Left lung (tissue), 10 donors: Measurements from ENCODE around the gene KIAA2012. TPM values are rescaled to one million over a fixed set of nuclear protein-coding genes. Genes with fewer than 3 reads are reported as not detected.

Experiments used
- ATAC-seq: fragments of 200-7000 bp; cut with Tn5 transposase; one replicate; pipeline ENCODE4 v1.9.1; 2020; ENCODE audit warnings: moderate library complexity
- DNase-seq, 4 donors: peaks; one replicate each; pipeline ENCODE4 v3.0.0-alpha.2; 2013 to 2020
- H3K27ac ChIP-seq, 2 donors: fragments of 200-600 bp; sonication (generic) in 1 of 2; one replicate each; pipeline versions ENCODE4 v1.5.0 to v1.8.0; 2020 to 2021
- H3K27me3 ChIP-seq, 2 donors: fragments of 200-600 bp; sonication (generic) in 1 of 2; one replicate each; pipeline versions ENCODE4 v1.5.0 to v1.8.0; 2020 to 2021
- H3K36me3 ChIP-seq, 2 donors: fragments of 200-600 bp; sonication (generic) in 1 of 2; one replicate each; pipeline versions ENCODE4 v1.5.0 to v1.8.0; 2020 to 2021
- H3K4me1 ChIP-seq, 2 donors: fragments of 200-600 bp; one replicate each; pipeline ENCODE4 v1.8.0; 2021
- H3K4me3 ChIP-seq, 2 donors: fragments of 200-600 bp; sonication (generic) in 1 of 2; one replicate each; pipeline versions ENCODE4 v1.5.0 to v1.8.0; 2020 to 2021; ENCODE audit warnings: mild to moderate bottlenecking in 1 of 2
- H3K9me3 ChIP-seq, 2 donors: fragments of 200-600 bp; sonication (generic) in 1 of 2; one replicate each; pipeline versions ENCODE4 v1.5.0 to v1.8.0; 2020 to 2021
- intact Hi-C, 2 donors: fragments of 100-400 bp; cut with DNase I; formaldehyde crosslinking; loops; one replicate each; pipeline versions ENCODE4 v1.11.2 to v1.14.2; 2022
- polyA plus RNA-seq, 6 donors: library from polyadenylated mRNA; unstranded; fragments of 120-200 nt; gene quantifications; one replicate each; pipeline ENCODE4 v1.2.1, GENCODE V29; 2013; ENCODE audit not compliant: insufficient read length in 6 of 6
- total RNA-seq, 2 donors: library from RNA; stranded (reverse); fragmentation: NEBNext Ultra II Directional; extraction: Animal tissue kit (Norgen Biotek cat#: 25700); gene quantifications; one replicate each; pipeline ENCODE4 v1.2.1, GENCODE V29; 2021
- TF ChIP-seq, protein P1 (sequence below), 2 donors: fragments of 200-600 bp; sonication (generic) in 1 of 2; IDR thresholded peaks; one replicate each; pipeline versions ENCODE4 v1.5.0 to v1.8.0; 2021; ENCODE audit warnings: antibody characterized with exemption in 2 of 2
- donor health status: DM: no; HTN: yes; CAD: no.
- donor health status: DM: no; HTN: no; CAD: no.

KIAA2012 gene
- total and polyA plus RNA-seq, 8 donors: 0.46 to 2.8 (median 1.5) TPM; not detected in 1

DNA sequence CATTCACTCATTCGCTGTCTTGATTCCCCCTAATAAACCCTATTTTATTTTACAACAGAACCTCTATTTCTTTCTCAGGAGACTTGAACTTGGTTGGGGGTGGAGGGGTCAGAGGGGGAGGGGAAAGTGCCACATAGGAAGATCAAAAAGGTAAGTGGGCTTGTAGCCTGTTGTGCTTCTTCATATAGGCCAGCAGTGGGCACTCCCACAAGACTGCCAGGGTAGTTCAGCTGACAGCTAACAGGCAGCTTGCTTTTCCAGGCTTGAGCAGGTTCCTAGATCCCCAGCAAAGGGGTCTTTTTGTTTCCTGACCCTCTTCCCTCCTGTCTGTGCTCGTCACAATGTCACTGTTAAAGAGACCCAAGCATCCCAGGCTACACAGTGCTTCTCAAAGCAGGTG is 829 bp upstream of the KIAA2012 start:
- intact Hi-C loops: no loop called here
- ATAC-seq (no peak), DNase-seq (no peak)
- H3K4me3 ChIP-seq: no peak overlapping the region
- H3K27me3 ChIP-seq: no peaks in the 10 kb centered on the region
- no peaks in the 10 kb centered on the region for H3K4me1 ChIP-seq
- H3K9me3 ChIP-seq: no peaks in the 10 kb centered on the region
- H3K36me3 ChIP-seq: no peaks in the 10 kb centered on the region
- no peak overlapping the region for H3K27ac ChIP-seq
- TF ChIP-seq, protein P1, sequence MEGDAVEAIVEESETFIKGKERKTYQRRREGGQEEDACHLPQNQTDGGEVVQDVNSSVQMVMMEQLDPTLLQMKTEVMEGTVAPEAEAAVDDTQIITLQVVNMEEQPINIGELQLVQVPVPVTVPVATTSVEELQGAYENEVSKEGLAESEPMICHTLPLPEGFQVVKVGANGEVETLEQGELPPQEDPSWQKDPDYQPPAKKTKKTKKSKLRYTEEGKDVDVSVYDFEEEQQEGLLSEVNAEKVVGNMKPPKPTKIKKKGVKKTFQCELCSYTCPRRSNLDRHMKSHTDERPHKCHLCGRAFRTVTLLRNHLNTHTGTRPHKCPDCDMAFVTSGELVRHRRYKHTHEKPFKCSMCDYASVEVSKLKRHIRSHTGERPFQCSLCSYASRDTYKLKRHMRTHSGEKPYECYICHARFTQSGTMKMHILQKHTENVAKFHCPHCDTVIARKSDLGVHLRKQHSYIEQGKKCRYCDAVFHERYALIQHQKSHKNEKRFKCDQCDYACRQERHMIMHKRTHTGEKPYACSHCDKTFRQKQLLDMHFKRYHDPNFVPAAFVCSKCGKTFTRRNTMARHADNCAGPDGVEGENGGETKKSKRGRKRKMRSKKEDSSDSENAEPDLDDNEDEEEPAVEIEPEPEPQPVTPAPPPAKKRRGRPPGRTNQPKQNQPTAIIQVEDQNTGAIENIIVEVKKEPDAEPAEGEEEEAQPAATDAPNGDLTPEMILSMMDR (IDR thresholded peaks at IDR 0.05): no peak

DNA sequence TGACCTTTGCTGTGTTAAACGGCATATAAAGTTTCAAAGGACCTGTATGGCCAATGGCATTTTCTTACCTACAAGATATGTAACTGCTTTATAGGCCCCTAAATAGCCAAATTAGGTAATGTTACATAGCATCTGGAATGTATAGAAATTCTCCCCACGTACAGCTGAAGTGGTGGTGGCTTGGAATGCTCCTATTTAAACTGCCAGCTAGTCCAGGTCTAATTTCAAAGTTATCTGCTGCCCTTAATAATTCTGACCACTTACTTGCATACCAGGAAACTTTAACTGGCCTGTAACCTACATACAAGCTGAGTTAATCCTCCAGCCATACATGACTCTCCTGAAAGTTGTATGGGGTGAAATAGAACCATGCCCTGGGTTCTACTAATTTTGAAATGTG is 1.3 kb downstream of the KIAA2012 start:
- ATAC-seq: no peak
- Histone ChIP-seq H3K4me3 (no peak overlapping the region), H3K27ac (no peak overlapping the region), H3K36me3 (no peaks in the 10 kb centered on the region), H3K27me3 (no peaks in the 10 kb centered on the region), H3K9me3 (no peaks in the 10 kb centered on the region), H3K4me1 (no peaks in the 10 kb centered on the region)
- TF ChIP-seq, protein P1 (IDR thresholded peaks at IDR 0.05): no peak
- no peak for DNase-seq
- intact Hi-C loops: no loop called here

DNA sequence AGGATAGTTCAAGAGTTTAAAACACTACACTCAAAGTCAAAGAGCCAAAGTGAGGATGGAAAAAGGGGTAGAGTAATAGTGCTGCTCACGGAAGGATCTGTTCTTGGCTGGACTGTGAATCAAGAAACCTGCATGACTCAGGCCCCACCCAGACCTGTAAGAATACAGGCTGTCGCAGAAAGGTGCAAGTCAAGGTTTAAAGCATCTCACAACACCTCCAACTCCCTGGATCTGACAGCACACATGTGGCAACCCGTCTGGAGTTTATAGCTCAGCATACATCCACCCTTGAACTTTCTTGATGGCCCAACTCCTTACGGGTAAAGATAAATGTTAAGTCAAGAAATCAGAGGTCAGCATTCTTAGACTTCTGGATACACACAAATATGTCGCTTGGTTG is 6.3 kb downstream of the KIAA2012 start:
- Histone ChIP-seq H3K4me3 (no peak overlapping the region), H3K27me3 (no peaks in the 10 kb centered on the region), H3K27ac (no peak overlapping the region), H3K4me1 (no peaks in the 10 kb centered on the region), H3K36me3 (no peaks in the 10 kb centered on the region), H3K9me3 (peaks cover 0 to 5% of the 10 kb centered on the region in 2 donors)
- ATAC-seq (no peak), DNase-seq (no peak)
- intact Hi-C loops: no loop called here
- TF ChIP-seq, protein P1 (IDR thresholded peaks at IDR 0.05): no peak

DNA sequence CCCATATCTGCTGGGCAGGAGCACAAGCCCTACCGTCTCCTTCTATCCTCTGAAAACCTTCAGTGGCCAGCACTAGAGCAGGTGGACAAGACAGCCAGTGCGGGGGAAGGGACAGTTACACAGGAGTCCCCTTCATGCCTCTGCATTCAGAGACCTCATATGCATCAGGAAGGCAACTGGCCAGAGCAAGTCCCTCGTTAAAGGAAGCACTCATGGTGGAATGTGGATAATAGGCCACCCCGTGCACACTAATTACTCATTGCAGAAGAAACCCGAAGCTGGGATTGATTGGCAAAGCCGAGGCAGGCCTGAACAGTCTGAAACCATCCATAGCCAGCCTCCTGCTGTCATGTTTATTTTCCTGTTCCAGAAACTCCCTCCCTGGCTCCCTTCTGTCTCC is 11.2 kb downstream of the KIAA2012 start:
- H3K36me3 ChIP-seq: no peaks in the 10 kb centered on the region
- no peak overlapping the region for H3K27ac ChIP-seq
- H3K9me3 ChIP-seq: peaks cover 0 to 5% of the 10 kb centered on the region in 2 donors
- no peak for DNase-seq
- H3K4me3 ChIP-seq: no peak overlapping the region
- no peaks in the 10 kb centered on the region for H3K4me1 ChIP-seq
- H3K27me3 ChIP-seq: no peaks in the 10 kb centered on the region
- no peak for ATAC-seq
- intact Hi-C loops: no loop called here
- TF ChIP-seq, protein P1 (IDR thresholded peaks at IDR 0.05): no peak

DNA sequence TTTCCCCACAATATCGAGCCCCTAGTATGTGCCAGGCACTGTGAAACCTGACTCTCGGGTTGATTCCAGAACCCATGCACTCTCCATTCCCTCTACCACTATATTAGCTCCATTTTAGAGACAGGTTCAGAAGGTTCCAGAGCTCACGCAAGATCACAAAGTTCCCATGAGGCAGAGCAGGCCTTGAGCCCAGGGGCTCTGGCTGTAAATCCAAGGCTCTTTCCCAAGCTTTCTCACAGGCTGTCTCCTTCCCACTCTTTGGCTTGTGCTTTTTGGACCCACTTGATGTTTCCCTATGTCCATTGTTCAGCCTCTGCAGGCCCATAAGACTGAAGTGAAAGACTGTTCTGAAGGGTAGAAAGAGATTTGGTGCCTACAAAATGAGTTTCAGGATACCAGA is 15.7 kb downstream of the KIAA2012 start:
- Histone ChIP-seq H3K27ac (no peak overlapping the region), H3K9me3 (no peaks in the 10 kb centered on the region), H3K4me3 (no peak overlapping the region), H3K36me3 (no peaks in the 10 kb centered on the region), H3K27me3 (no peaks in the 10 kb centered on the region), H3K4me1 (no peaks in the 10 kb centered on the region)
- no peak for DNase-seq
- no peak for ATAC-seq
- intact Hi-C loops: no loop called here
- TF ChIP-seq, protein P1 (IDR thresholded peaks at IDR 0.05): no peak
